Bronchial epithelial cell (primary cell): Measurements from ENCODE around the gene TRMT10B. TPM values are rescaled to one million over a fixed set of nuclear protein-coding genes. Genes with fewer than 3 reads are reported as not detected.
"Not testable (repeated sequence)": the region's sequence is repeated elsewhere in the genome, so short reads cannot be mapped to it uniquely, and the experiment has no call there.

Experiments used
- DNase-seq: peaks from one replicate; pipeline ENCODE4 v3.0.0-alpha.2; 2010; ENCODE audit warnings: low read depth
- FAIRE-seq: peaks from 2 replicates; lab custom pipeline; 2011; peaks lifted over from hg19 to GRCh38; lab: Jason Lieb, UNC
- H3K27me3 ChIP-seq: 2 replicates; pipeline ENCODE4 v1.5.1; 2011; ENCODE audit warnings: low read length; ENCODE audit not compliant: control insufficient read depth, insufficient read depth
- H3K36me3 ChIP-seq: 2 replicates; pipeline ENCODE4 v1.5.1; 2011; ENCODE audit warnings: low read length; ENCODE audit not compliant: control insufficient read depth, insufficient read depth
- H3K4me3 ChIP-seq: 2 replicates; pipeline ENCODE4 v1.5.1; 2011; ENCODE audit warnings: mild to moderate bottlenecking, low read depth, low read length, control low read depth
- CTCF ChIP-seq: IDR thresholded peaks from 2 replicates; pipeline ENCODE4 v1.5.1; 2011; ENCODE audit warnings: mild to moderate bottlenecking, moderate library complexity, low read length, control low read depth, inconsistent platforms; ENCODE audit not compliant: insufficient read depth, severe bottlenecking
- total RNA-seq: library from RNA; depleted of rRNA; stranded (reverse); fragments of >200 nt; gene quantifications from 2 replicates; pipeline ENCODE4 v1.2.1, GENCODE V29; 2014

TRMT10B gene
- total RNA-seq, 1 donor from 2014 or later, result 3.2 TPM

- TF ChIP-seq CTCF, result no peak
- H3K36me3 ChIP-seq, result no peaks in the 10 kb centered on the region
- H3K27me3 ChIP-seq, result no peaks in the 10 kb centered on the region
- H3K4me3 ChIP-seq, result no peak overlapping the region
- FAIRE-seq (no peak), DNase-seq (no peak)
Measured at GRCh38 chr9:37751186-37751585, 2.4 kb upstream of the TRMT10B start.

DNA sequence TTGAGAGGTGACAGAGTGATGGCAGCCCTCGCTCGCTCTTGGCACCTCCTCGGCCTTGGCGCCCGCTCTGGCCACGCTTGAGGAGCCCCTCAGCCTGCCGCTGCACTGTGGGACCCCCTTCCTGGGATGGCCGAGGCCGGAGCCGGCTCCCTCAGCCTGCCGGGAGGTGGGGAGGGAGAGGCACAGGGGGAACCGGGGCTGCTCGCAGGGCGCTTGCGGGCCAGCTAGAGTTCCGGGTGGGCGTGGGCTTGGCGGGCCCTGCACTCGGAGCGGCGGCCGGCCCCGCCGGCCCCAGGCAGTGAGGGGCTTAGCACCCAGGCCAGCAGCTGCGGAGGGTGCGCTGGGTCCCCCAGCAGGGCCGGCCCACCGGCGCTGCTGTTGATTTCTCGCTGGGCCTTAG, 1.9 kb upstream of the TRMT10B start:
- not testable (repeated sequence) for H3K4me3 ChIP-seq, FAIRE-seq, H3K27me3 ChIP-seq, H3K36me3 ChIP-seq, DNase-seq

DNA sequence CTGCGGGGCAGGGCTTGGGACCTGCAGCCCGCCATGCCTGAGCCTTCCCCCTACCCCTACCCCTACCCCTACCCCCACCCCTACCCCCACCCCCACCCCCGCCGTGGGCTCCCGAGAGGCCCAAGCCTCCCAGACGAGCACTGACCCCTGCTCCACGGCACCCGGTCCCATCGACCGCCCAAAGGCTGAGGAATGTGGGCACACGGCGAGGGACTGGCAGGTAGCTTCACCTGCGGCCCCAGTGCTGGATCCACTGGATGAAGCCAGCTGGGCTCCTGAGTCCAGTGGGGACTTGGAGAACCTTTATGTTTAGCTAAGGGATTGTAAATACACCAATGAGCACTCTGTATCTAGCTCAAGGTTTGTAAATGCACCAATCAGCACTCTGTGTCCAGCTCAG, 1.5 kb upstream of the TRMT10B start:
- H3K27me3 ChIP-seq, H3K4me3 ChIP-seq, FAIRE-seq, H3K36me3 ChIP-seq, DNase-seq: not testable (repeated sequence)

- H3K36me3 ChIP-seq, result no peaks in the 10 kb centered on the region
Measured at GRCh38 chr9:37752642-37753488, 740 bp upstream of the TRMT10B start.

GRCh38 chr9:37758747-37759146, 5.1 kb downstream of the TRMT10B start:
- Histone ChIP-seq H3K27me3 (no peaks in the 10 kb centered on the region), H3K36me3 (no peaks in the 10 kb centered on the region), H3K4me3 (no peak overlapping the region)
- no peak for TF ChIP-seq CTCF
- no peak for FAIRE-seq
- no peak for DNase-seq

More at GRCh38 chr9:37752642-37753488, 740 bp upstream of the TRMT10B start:
- FAIRE-seq (no peak), DNase-seq (no peak)
- H3K4me3 ChIP-seq, result peak overlapping the region; percentile 65
- TF ChIP-seq CTCF, result no peak
- no peaks in the 10 kb centered on the region for H3K27me3 ChIP-seq

DNA sequence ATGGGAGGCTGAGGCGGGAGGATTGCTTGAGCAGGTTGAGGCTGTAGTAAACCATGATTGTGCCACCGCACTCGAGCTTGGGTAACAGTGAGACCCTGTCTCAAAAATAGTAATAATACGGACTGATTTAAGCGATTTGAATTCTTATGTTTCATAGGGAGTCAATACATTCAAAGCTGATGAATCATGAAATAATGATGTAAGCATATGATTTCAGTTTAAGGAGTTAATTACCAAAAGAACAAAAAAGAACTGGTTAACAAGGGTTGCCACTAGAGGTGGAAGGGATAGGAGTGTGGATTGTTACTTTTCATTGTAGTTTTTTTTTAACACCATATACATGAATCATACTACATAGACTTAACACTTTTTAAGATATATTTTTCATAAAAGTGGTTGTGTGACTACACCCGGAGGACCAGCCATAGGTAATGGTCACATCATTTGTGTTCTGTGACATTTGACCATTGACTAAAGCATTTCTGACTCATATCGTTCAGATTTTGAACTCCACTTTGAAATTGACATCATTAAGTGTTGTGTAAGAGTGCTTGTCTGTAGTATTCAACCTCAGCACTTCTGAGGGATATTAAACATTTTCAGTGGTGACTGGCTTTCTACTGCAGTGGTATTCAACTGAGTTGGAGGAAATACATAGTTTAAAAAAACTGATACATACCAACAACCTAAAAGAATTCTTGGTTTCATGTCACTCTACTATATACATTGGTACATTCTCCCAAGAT, 7.0 kb downstream of the TRMT10B start:
- no peak for FAIRE-seq

More for the DNA sequence above, 7.0 kb downstream of the TRMT10B start:
- Histone ChIP-seq H3K36me3 (no peaks in the 10 kb centered on the region), H3K4me3 (no peak overlapping the region), H3K27me3 (no peaks in the 10 kb centered on the region)
- TF ChIP-seq CTCF, result no peak
- DNase-seq, result peak; percentile 69
